Endothelial cell (in vitro differentiated cells): ENCODE data around the gene RPS18. TPM values are rescaled to one million over a fixed set of nuclear protein-coding genes. Genes with fewer than 3 reads are reported as not detected.
"Not testable (repeated sequence)": the region's sequence is repeated elsewhere in the genome, so short reads cannot be mapped to it uniquely, and the experiment has no call there.

Experiments
- DNase-seq: peaks from one replicate; pipeline ENCODE4 v3.0.0; 2021; ENCODE audit warnings: low spot score
- H3K27ac Mint-ChIP-seq: one replicate; pipeline ENCODE4 v1.8.0; 2021; ENCODE audit warnings: mixed read lengths, inconsistent platforms; ENCODE audit not compliant: unreplicated experiment
- H3K27me3 Mint-ChIP-seq: one replicate; pipeline ENCODE4 v1.8.0; 2021; ENCODE audit warnings: mild to moderate bottlenecking, moderate library complexity, mixed read lengths, inconsistent platforms; ENCODE audit not compliant: unreplicated experiment
- H3K36me3 Mint-ChIP-seq: one replicate; pipeline ENCODE4 v1.8.0; 2021; ENCODE audit warnings: mild to moderate bottlenecking, low read depth, mixed read lengths, inconsistent platforms; ENCODE audit not compliant: unreplicated experiment
- H3K4me1 Mint-ChIP-seq: one replicate; pipeline ENCODE4 v1.8.0; 2021; ENCODE audit warnings: mild to moderate bottlenecking, mixed read lengths, inconsistent platforms; ENCODE audit not compliant: unreplicated experiment
- H3K4me3 Mint-ChIP-seq: one replicate; pipeline ENCODE4 v1.8.0; 2021; ENCODE audit warnings: mild to moderate bottlenecking, mixed read lengths, inconsistent platforms; ENCODE audit not compliant: unreplicated experiment
- H3K9me3 Mint-ChIP-seq: one replicate; pipeline ENCODE4 v1.8.0; 2021; ENCODE audit warnings: mixed read lengths, inconsistent platforms; ENCODE audit not compliant: unreplicated experiment
- CTCF ChIP-seq: fragments of 200-600 bp; sonication (generic); IDR thresholded peaks from one replicate; pipeline ENCODE4 v1.5.0; 2021; ENCODE audit warnings: antibody characterized with exemption; ENCODE audit not compliant: unreplicated experiment
- total RNA-seq: library from RNA; stranded (reverse); fragmentation: NEBNext Ultra II Directional; extraction: Animal tissue kit (Norgen Biotek cat#: 25700); gene quantifications from one replicate; pipeline ENCODE4 v1.2.1, GENCODE V29; 2021; ENCODE audit not compliant: unreplicated experiment

The RPS18 gene
- total RNA-seq, 1 donor from 2014 or later, result 2,251 TPM

DNA sequence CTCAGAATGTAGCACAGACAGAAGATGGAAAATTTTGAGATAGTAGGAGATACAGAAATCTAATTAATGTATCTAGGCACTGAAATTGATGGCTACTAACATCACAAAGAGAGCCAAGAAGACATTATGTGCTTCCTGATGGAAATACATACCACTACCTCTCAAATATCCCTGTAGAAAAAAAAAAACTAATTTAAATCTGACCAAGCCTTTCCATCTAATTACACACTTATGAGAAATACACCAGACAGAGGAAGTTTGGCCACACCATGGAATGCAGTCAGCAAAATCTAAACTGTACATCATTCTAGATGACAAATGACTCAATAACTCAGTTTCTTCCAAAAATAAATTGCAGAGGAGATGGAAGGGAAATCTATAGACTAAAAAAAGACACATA, 19.1 kb upstream of the RPS18 start:
- Mint-ChIP-seq H3K27ac (no peak overlapping the region), H3K27me3 (peaks cover 4% of the 10 kb centered on the region), H3K4me3 (no peak overlapping the region), H3K9me3 (no peaks in the 10 kb centered on the region), H3K4me1 (peaks cover 24% of the 10 kb centered on the region), H3K36me3 (peaks cover 13% of the 10 kb centered on the region)
- no peak for TF ChIP-seq CTCF
- no peak for DNase-seq

DNA sequence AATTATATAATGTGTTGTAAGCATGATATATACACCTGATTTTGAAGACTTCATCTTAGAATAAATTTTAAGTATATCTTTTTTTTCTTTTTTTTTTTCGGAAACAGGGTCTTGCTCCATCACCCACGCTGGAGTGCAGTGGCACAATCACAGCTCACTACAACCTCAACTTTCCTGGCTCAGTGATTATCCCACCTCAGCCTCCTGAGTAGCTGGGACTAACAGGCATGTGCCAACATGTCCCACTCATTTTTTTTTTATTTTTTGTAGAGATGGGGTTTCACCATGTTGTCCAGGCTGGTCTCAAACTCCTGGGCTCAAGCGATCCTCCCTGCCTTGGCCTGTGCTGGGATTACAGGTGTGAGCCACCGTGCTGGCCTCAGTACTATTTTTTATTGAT, 17.3 kb upstream of the RPS18 start:
- peaks cover 13% of the 10 kb centered on the region for H3K36me3 Mint-ChIP-seq
- no peak overlapping the region for H3K27ac Mint-ChIP-seq
- peaks cover 16% of the 10 kb centered on the region for H3K4me1 Mint-ChIP-seq
- H3K9me3 Mint-ChIP-seq, result no peaks in the 10 kb centered on the region
- no peak overlapping the region for H3K4me3 Mint-ChIP-seq
- no peak for DNase-seq
- no peak for TF ChIP-seq CTCF
- H3K27me3 Mint-ChIP-seq, result no peaks in the 10 kb centered on the region

- Mint-ChIP-seq H3K4me3 (no peak overlapping the region), H3K27me3 (no peaks in the 10 kb centered on the region), H3K27ac (no peak overlapping the region), H3K4me1 (no peaks in the 10 kb centered on the region), H3K36me3 (peaks cover 20% of the 10 kb centered on the region), H3K9me3 (no peaks in the 10 kb centered on the region)
- DNase-seq, result no peak
- TF ChIP-seq CTCF, result no peak
These were observed 12.8 kb upstream of the RPS18 start for GRCh38 chr6:33259032-33259431.

DNA sequence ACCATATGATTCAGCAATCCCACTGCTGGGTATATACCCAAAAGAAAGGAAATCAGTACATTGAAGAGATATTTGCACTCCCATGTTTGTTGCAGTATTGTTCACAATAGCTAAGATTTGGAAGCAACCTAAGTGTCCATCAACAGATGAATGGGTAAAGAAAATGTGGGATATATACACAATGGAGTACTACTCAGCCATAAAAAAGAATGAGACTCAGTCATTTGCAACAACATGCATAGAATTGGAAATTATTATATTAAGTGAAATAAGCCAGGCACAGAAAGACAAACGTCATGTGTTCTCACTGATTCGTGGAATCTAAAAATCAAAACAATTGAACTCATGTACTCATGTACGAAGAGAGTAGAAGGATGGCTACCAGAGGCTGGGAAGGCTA, 9.4 kb upstream of the RPS18 start:
- H3K27me3 Mint-ChIP-seq, H3K27ac Mint-ChIP-seq, H3K4me3 Mint-ChIP-seq, H3K9me3 Mint-ChIP-seq, DNase-seq, H3K4me1 Mint-ChIP-seq: not testable (repeated sequence)
- peaks cover 37% of the 10 kb centered on the region for H3K36me3 Mint-ChIP-seq

GRCh38 chr6:33264015-33264414, 7.9 kb upstream of the RPS18 start:
- H3K36me3 Mint-ChIP-seq, result peaks cover 48% of the 10 kb centered on the region
- peak overlapping the region; percentile 24 for H3K27ac Mint-ChIP-seq
- H3K9me3 Mint-ChIP-seq, result no peaks in the 10 kb centered on the region

More at GRCh38 chr6:33264015-33264414, 7.9 kb upstream of the RPS18 start:
- no peak for TF ChIP-seq CTCF
- Mint-ChIP-seq H3K4me1 (no peaks in the 10 kb centered on the region), H3K4me3 (peak overlapping the region; percentile 56), H3K27me3 (no peaks in the 10 kb centered on the region)
- no peak for DNase-seq
